WERI-Rb-1 (cell line): ENCODE measurements around the gene NFKBIB.

Experiments
- DNase-seq: peaks from one replicate; pipeline ENCODE4 v3.0.0-alpha.2; 2020
- H3K27ac ChIP-seq: fragments of 250-450 bp; sonication (Bioruptor Pico); 2 replicates; pipeline ENCODE4 v1.5.1; 2020; ENCODE audit warnings: mild to moderate bottlenecking, moderate library complexity
- H3K27me3 ChIP-seq: fragments of 250-450 bp; sonication (Bioruptor Pico); 2 replicates; pipeline ENCODE4 v1.5.1; 2021; ENCODE audit warnings: mild to moderate bottlenecking, low read depth, moderate library complexity; ENCODE audit not compliant: insufficient read depth, severe bottlenecking
- H3K36me3 ChIP-seq: fragments of 250-450 bp; sonication (Bioruptor Pico); 2 replicates; pipeline ENCODE4 v1.5.1; 2020; ENCODE audit warnings: mild to moderate bottlenecking, moderate library complexity
- H3K4me3 ChIP-seq: 2 replicates; pipeline ENCODE4 v1.5.1; 2011; ENCODE audit warnings: low read depth, mild to moderate bottlenecking, control low read depth, low read length
- H3K9me3 ChIP-seq: fragments of 250-450 bp; sonication (Bioruptor Pico); 2 replicates; pipeline ENCODE4 v1.5.1; 2021; ENCODE audit warnings: mild to moderate bottlenecking, moderate library complexity; ENCODE audit not compliant: severe bottlenecking
- CTCF ChIP-seq: IDR thresholded peaks from 2 replicates; pipeline ENCODE4 v1.5.1; 2011; ENCODE audit warnings: low read depth, mild to moderate bottlenecking, control low read depth, inconsistent platforms, low read length

NFKBIB gene

GRCh38 chr19:38956264-38956663 is 56.5 kb downstream of the NFKBIB start:
- Histone ChIP-seq H3K4me3 (no peak overlapping the region), H3K36me3 (peaks cover 13% of the 10 kb centered on the region), H3K27me3 (no peaks in the 10 kb centered on the region), H3K27ac (no peak overlapping the region), H3K9me3 (no peaks in the 10 kb centered on the region)
- no peak for TF ChIP-seq CTCF
- DNase-seq: no peak

GRCh38 chr19:38958301-38958700 is 58.5 kb downstream of the NFKBIB start:
- no peaks in the 10 kb centered on the region for H3K27me3 ChIP-seq
- no peak overlapping the region for H3K27ac ChIP-seq
- TF ChIP-seq CTCF: no peak

More at GRCh38 chr19:38958301-38958700, 58.5 kb downstream of the NFKBIB start:
- no peaks in the 10 kb centered on the region for H3K9me3 ChIP-seq
- H3K36me3 ChIP-seq: peaks cover 9% of the 10 kb centered on the region
- no peak overlapping the region for H3K4me3 ChIP-seq
- no peak for DNase-seq
